Activated CD4-positive, alpha-beta T cell treated with anti-CD3 and anti-CD28 coated beads for 4 hours (primary cell): ENCODE data around the gene MRPL51.
A peak's percentile ranks its signal among the peaks of the same experiment; 100 is the strongest.

ENCODE experiments used
- DNase-seq, 2 donors: peaks; one replicate each; pipeline ENCODE4 v3.0.0-alpha.2; 2020

The MRPL51 gene

GRCh38 chr12:6492838-6493496 is at the start of gene MRPL51:
MRPL51 (minus strand) TSS chr12:6493262; CDS start chr12:6493136, 126 bp downstream.
- peak; percentile 93 to 98 for DNase-seq

- no peak for DNase-seq
These were observed 49.3 kb upstream of the MRPL51 start for GRCh38 chr12:6542209-6543009.

- no peak for DNase-seq
These were observed 48.5 kb upstream of the MRPL51 start for GRCh38 chr12:6541371-6542165.

GRCh38 chr12:6540181-6540877 is 47.3 kb upstream of the MRPL51 start:
- DNase-seq, result peak in 1 of 2 donors; percentile 36

GRCh38 chr12:6539707-6540134 is 46.7 kb upstream of the MRPL51 start:
- no peak for DNase-seq

GRCh38 chr12:6539314-6539682 is 46.2 kb upstream of the MRPL51 start:
- no peak for DNase-seq

GRCh38 chr12:6538420-6539313 is 45.6 kb upstream of the MRPL51 start:
- DNase-seq, result no peak

- DNase-seq, result peak; percentile 80 to 84
These were observed 44.7 kb upstream of the MRPL51 start for GRCh38 chr12:6537580-6538419.

GRCh38 chr12:6536894-6537579 is 44.0 kb upstream of the MRPL51 start:
- no peak for DNase-seq

GRCh38 chr12:6535960-6536847 is 43.1 kb upstream of the MRPL51 start:
- DNase-seq, result no peak

- DNase-seq, result no peak
These were observed 42.6 kb upstream of the MRPL51 start for GRCh38 chr12:6535697-6535946.

GRCh38 chr12:6534945-6535696 is 42.1 kb upstream of the MRPL51 start:
- peak; percentile 71 to 75 for DNase-seq

GRCh38 chr12:6534695-6534944 is 41.6 kb upstream of the MRPL51 start:
- DNase-seq, result no peak

- peak; percentile 86 to 93 for DNase-seq
These were observed 41.0 kb upstream of the MRPL51 start, which contains the start of gene GAPDH for GRCh38 chr12:6533923-6534694. GAPDH (plus strand) TSS chr12:6534517; CDS start chr12:6534833, 316 bp downstream.

- no peak for DNase-seq
These were observed 40.5 kb upstream of the MRPL51 start for GRCh38 chr12:6533653-6533922.

- no peak for DNase-seq
These were observed 40.0 kb upstream of the MRPL51 start for GRCh38 chr12:6532927-6533652.
